Mucosa of descending colon (tissue), 3 donors: ENCODE results near the gene CHD8. TPM values are rescaled to one million over a fixed set of nuclear protein-coding genes. Genes with fewer than 3 reads are reported as not detected.

Source experiments
- ATAC-seq: fragments of 200-7000 bp; cut with Tn5 transposase; one replicate; pipeline ENCODE4 v1.9.1; 2020; ENCODE audit warnings: mild to moderate bottlenecking, moderate library complexity
- DNase-seq, 3 donors: peaks; one replicate each; pipeline ENCODE4 v3.0.0-alpha.2; 2020
- H3K36me3 ChIP-seq: fragments of 200-600 bp; one replicate; pipeline ENCODE4 v1.8.0; 2021; ENCODE audit warnings: low read depth, mild to moderate bottlenecking
- H3K4me1 ChIP-seq: fragments of 200-600 bp; one replicate; pipeline ENCODE4 v1.8.0; 2021; ENCODE audit warnings: low read depth, mild to moderate bottlenecking
- H3K4me3 ChIP-seq: fragments of 200-600 bp; one replicate; pipeline ENCODE4 v1.8.0; 2021; ENCODE audit warnings: mild to moderate bottlenecking
- H3K9me3 ChIP-seq: fragments of 200-600 bp; one replicate; pipeline ENCODE4 v1.8.0; 2021; ENCODE audit warnings: mild to moderate bottlenecking
- intact Hi-C, 2 donors: fragments of 100-400 bp; cut with DNase I in 1 of 2; cut with micrococcal nuclease in 1 of 2; formaldehyde crosslinking; loops; one replicate each; pipeline versions ENCODE4 v1.11.0 to v1.11.1; 2022; cut with DNase I, micrococcal nuclease
- total RNA-seq, 3 donors: library from RNA; stranded (reverse); fragmentation: NEBNext Ultra II Directional in 2 of 3; extraction: Animal tissue kit (Norgen Biotek cat#: 25700) in 2 of 3; gene quantifications; one replicate each; pipeline versions ENCODE4 v1.2.1 to v1.2.4, GENCODE V29; 2021 to 2023
- TF ChIP-seq, protein P1 (sequence below): fragments of 200-600 bp; IDR thresholded peaks from one replicate; pipeline ENCODE4 v1.8.0; 2022; ENCODE audit warnings: antibody characterized with exemption, mild to moderate bottlenecking
- donor health status: DM: no; HTN: no; CAD: no; lungs with moderate emphysema.
- donor health status: DM: no; HTN: no; CAD: no.
- donor health status: DM: no; HTN: yes; CAD: no.

Gene CHD8
- total RNA-seq, 3 donors from 2014 or later = 54.3 to 69.1 (median 60.5) TPM

DNA sequence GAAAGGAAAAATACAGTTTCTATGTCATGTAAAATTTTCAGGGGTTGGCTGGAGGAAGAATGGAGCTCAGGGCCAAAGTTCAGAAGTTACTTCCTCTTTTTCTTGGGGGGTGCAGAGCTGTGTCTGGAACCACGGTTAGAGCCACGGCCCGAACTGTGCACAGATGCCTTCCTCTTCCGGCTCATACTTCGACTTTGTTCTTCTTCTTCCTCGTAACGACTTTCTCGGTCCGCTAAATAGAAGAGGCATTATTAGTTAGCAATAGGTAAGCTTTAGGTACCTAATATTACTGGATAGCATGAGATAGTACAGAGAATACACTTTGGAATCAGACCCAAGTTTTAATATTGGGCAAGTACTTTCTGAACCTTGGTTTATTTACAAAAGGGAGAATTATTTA lies 103.3 kb downstream of the CHD8 start:
- ATAC-seq = peak; percentile 66
- TF ChIP-seq, protein P1, sequence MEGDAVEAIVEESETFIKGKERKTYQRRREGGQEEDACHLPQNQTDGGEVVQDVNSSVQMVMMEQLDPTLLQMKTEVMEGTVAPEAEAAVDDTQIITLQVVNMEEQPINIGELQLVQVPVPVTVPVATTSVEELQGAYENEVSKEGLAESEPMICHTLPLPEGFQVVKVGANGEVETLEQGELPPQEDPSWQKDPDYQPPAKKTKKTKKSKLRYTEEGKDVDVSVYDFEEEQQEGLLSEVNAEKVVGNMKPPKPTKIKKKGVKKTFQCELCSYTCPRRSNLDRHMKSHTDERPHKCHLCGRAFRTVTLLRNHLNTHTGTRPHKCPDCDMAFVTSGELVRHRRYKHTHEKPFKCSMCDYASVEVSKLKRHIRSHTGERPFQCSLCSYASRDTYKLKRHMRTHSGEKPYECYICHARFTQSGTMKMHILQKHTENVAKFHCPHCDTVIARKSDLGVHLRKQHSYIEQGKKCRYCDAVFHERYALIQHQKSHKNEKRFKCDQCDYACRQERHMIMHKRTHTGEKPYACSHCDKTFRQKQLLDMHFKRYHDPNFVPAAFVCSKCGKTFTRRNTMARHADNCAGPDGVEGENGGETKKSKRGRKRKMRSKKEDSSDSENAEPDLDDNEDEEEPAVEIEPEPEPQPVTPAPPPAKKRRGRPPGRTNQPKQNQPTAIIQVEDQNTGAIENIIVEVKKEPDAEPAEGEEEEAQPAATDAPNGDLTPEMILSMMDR = no peak
- no peaks in the 10 kb centered on the region for H3K36me3 ChIP-seq

DNA sequence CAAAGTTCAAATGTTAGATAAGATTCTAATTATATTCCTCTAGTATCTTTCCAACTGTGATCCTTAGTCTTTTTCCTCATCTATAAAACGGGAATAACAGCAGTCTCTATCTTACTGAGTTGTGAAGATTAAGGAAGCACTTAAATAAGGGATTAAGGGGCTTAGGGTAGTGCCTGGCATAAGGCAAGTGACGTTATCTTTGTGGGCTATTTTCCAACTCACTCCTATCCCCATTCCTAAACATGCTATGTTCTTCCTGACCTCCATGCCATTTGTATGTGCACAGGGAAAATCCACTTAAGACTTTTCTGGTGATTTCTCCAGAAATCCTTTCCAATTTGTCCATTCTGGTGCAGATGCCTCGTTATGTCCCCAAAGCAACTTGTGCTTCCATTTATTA lies 105.4 kb downstream of the CHD8 start:
- DNase-seq = no peak
- Histone ChIP-seq H3K9me3 (no peaks in the 10 kb centered on the region), H3K36me3 (no peaks in the 10 kb centered on the region), H3K4me3 (no peak overlapping the region), H3K4me1 (no peaks in the 10 kb centered on the region)
- intact Hi-C loops = no loop called here
- TF ChIP-seq, protein P1 = no peak
- no peak for ATAC-seq

More for the DNA sequence above, 103.3 kb downstream of the CHD8 start:
- intact Hi-C loops = no loop called here
- H3K4me1 ChIP-seq = no peaks in the 10 kb centered on the region
- no peaks in the 10 kb centered on the region for H3K9me3 ChIP-seq
- no peak overlapping the region for H3K4me3 ChIP-seq
- peak in 1 of 3 donors; percentile 11 for DNase-seq

DNA sequence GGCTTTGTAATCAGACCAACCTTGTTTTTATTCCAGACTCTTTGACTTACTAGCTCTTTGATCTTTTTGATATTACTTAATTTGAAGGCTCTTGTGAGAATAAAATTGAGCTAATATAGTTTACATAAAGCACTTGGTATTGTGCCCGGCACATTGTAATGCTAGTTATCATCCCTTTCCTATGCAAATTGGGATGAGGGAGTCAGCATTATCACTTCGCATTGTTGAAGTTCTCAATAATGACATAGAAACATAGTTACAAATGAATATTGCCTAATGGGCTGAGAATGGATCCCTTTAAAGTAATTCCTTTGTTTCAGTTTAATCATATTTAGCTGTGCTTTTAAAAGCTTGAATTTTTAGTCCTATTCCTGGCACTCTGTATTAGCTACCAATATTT lies 108.7 kb downstream of the CHD8 start:
- TF ChIP-seq, protein P1 = no peak

DNA sequence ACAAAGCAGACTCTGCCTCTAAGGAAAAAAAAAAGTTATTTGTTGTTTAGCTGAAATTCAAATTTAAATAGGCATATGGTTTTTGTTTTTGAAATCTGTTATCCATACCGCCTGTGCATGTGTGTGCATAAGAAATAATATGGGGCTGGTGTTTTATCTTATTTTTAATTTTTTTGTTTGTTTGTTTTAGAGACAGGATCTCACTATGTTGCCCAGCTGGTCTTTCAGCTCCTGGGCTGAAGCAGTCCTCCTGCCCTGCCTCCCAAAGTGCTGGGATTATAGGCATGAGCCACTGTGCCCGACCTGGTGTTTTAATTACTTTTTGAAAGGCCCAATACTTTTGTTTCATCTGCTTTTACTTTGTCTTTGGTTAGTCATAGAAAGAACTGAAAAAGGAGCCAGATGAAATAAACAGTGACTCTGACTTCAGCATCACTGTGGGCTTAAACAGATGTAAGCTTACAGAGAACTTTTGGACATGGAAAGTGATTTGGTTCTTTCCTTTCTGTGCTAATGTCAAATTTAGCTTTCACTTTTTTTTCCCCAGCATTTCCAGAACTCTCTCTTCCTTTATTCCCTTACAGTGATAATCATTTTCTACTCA lies 109.3 kb downstream of the CHD8 start:
- H3K9me3 ChIP-seq = no peaks in the 10 kb centered on the region
- TF ChIP-seq, protein P1 = no peak
- H3K4me3 ChIP-seq = no peak overlapping the region
- DNase-seq (no peak), ATAC-seq (no peak)
- intact Hi-C loops = no loop called here
- H3K36me3 ChIP-seq = no peaks in the 10 kb centered on the region
- no peaks in the 10 kb centered on the region for H3K4me1 ChIP-seq

More for the DNA sequence above, 108.7 kb downstream of the CHD8 start:
- intact Hi-C loops = no loop called here
- no peak for DNase-seq
- no peaks in the 10 kb centered on the region for H3K4me1 ChIP-seq
- no peak for ATAC-seq
- no peak overlapping the region for H3K4me3 ChIP-seq
- no peaks in the 10 kb centered on the region for H3K9me3 ChIP-seq
- H3K36me3 ChIP-seq = no peaks in the 10 kb centered on the region

DNA sequence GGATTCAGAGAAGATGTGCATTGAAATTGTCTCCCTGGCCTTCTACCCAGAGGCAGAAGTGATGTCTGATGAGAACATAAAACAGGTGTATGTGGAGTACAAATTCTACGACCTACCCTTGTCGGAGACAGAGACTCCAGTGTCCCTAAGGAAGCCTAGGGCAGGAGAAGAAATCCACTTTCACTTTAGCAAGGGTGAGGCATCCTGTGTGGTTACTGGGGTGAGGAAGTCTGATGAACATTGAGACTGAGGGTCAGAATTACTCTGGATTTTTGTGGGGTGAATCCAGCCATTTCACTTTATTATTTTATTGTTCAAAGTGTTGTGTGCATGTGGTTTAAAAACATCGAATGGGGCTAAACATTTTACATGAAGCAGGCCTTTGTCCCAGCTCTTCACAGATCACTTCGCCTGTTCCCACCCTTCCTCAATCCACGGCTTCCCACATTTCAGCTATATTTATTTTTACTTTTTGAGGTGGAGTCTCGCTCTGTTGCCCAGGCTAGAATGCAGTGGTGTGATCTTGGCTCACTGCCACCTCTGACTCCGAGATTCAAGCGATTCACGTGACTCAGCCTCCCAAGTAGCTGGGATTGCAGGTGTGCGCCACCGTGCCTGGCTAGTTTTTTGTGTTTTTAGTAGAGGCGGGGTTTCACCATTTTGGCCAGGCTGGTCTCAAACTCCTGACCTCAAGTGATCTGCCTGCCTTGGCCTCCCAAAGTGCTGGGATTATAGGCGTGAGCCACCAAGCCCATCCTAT lies 112.7 kb downstream of the CHD8 start:
- H3K36me3 ChIP-seq = no peaks in the 10 kb centered on the region
- intact Hi-C loops = no loop called here
- ATAC-seq (peak; percentile 72), DNase-seq (no peak)
- H3K4me1 ChIP-seq = no peaks in the 10 kb centered on the region
- H3K4me3 ChIP-seq = no peak overlapping the region
- TF ChIP-seq, protein P1 = no peak
- no peaks in the 10 kb centered on the region for H3K9me3 ChIP-seq

Other genes with a start within 250 kb of the CHD8 start
- gene HNRNPC, start 186.7 kb downstream of the CHD8 start, total RNA-seq = 100 to 1,000 TPM; 273 to 334 (median 312) TPM
- under 1 TPM in 2 of 3 donors, not detected in 1; 0.09 to 0.20 TPM for gene RPGRIP1, start 176.0 kb downstream of the CHD8 start, total RNA-seq
- 10 to 100 TPM; 36.5 to 63.3 (median 48.1) TPM for gene SUPT16H, start 72.1 kb downstream of the CHD8 start, total RNA-seq
- gene RAB2B, start 20.8 kb upstream of the CHD8 start, total RNA-seq = 10 to 100 TPM; 18.9 to 29.1 (median 19.1) TPM
- gene TOX4, start 21.1 kb upstream of the CHD8 start, total RNA-seq = 10 to 100 TPM; 72.9 to 91.6 (median 78.4) TPM
- 10 to 100 TPM; 33.8 to 43.6 (median 34.6) TPM for gene METTL3, start 55.2 kb upstream of the CHD8 start, total RNA-seq
- gene SALL2, start 70.2 kb upstream of the CHD8 start, total RNA-seq = 10 to 100 TPM in 1 of 3 donors, 1 to 10 TPM in 2; 1.0 to 25.6 (median 1.2) TPM
- not detected for gene OR10G3, start 124.0 kb upstream of the CHD8 start, total RNA-seq
- gene OR10G2, start 178.8 kb upstream of the CHD8 start, total RNA-seq = not detected
- not detected for gene OR4E2, start 197.7 kb upstream of the CHD8 start, total RNA-seq
- not detected for gene OR4E1, start 217.7 kb upstream of the CHD8 start, total RNA-seq